Measurements from ENCODE around the gene LRP3.

The LRP3 gene

DNA sequence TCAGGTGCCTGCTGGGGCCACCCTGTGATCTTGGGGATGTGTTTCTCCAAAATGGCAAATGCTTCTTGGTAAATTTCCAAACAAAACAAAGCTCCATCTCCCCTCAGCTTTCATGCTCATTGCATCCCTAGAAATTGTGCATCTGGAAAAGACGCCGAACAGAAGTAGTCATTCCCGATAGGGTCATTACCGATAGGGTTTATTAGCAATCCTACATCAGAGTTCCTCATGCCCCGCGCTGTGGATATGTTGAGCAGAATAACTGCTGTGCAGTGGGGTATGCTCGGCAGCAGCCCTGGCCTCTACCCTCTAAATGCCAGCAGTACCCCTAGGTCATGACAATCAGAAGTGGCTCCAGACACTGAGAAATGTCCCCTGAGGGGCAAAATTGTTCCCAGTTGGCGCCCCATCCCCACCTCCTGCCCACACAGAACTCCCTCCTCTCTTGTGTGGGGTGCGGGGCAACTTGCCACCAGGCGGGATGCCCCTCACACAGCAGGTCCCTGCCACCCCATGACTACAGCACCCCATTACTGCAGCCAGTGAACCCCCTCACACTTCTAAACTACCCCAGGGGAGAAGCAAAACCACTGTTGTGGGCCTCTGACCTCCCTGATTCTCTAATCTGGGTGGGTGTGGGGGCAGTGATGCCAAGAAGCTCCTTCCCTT, 44.5 kb downstream of the LRP3 start:
- no peaks in the 10 kb centered on the region for H3K4me1 ChIP-seq (ENCODE audit: low read length)
- H3K4me3 ChIP-seq (ENCODE audit: low read length), result no peak overlapping the region
- no peaks in the 10 kb centered on the region for H3F3A ChIP-seq (ENCODE audit: insufficient read depth, low read length)
- no peaks in the 10 kb centered on the region for H3K79me2 ChIP-seq (ENCODE audit: low read length)
- H3K4me2 ChIP-seq (ENCODE audit: low read depth, low read length), result no peak overlapping the region
- H2AFZ ChIP-seq (ENCODE audit: low read length), result no peak overlapping the region
- DNase-seq, result no peak
- no peaks in the 10 kb centered on the region for H4K20me1 ChIP-seq (ENCODE audit: insufficient read depth, low read length)
- TF ChIP-seq EZH2phosphoT487 (IDR thresholded peaks at IDR 0.05; ENCODE audit: low read length) (no peak), EZH2 (optimal IDR thresholded peaks at IDR 0.05; ENCODE audit: low read depth, low read length) (no peak)
- TF ChIP-seq, protein P1, sequence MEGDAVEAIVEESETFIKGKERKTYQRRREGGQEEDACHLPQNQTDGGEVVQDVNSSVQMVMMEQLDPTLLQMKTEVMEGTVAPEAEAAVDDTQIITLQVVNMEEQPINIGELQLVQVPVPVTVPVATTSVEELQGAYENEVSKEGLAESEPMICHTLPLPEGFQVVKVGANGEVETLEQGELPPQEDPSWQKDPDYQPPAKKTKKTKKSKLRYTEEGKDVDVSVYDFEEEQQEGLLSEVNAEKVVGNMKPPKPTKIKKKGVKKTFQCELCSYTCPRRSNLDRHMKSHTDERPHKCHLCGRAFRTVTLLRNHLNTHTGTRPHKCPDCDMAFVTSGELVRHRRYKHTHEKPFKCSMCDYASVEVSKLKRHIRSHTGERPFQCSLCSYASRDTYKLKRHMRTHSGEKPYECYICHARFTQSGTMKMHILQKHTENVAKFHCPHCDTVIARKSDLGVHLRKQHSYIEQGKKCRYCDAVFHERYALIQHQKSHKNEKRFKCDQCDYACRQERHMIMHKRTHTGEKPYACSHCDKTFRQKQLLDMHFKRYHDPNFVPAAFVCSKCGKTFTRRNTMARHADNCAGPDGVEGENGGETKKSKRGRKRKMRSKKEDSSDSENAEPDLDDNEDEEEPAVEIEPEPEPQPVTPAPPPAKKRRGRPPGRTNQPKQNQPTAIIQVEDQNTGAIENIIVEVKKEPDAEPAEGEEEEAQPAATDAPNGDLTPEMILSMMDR (IDR thresholded peaks at IDR 0.05; ENCODE audit: low read length), result no peak
- H3K27me3 ChIP-seq (replicated peaks; ENCODE audit: insufficient read depth, low read length), result peaks cover 62% of the 10 kb centered on the region
- H3K9me2 ChIP-seq (replicated peaks; ENCODE audit: insufficient read depth, low read length), result no peaks in the 10 kb centered on the region
- no peaks in the 10 kb centered on the region for H3K36me3 ChIP-seq (replicated peaks; ENCODE audit: insufficient read depth, low read length)
- H3K9ac ChIP-seq (ENCODE audit: low read length), result no peak overlapping the region
- H3K9me3 ChIP-seq (replicated peaks; ENCODE audit: insufficient read depth, low read length), result no peaks in the 10 kb centered on the region
- no peak overlapping the region for H3K27ac ChIP-seq (ENCODE audit: low read length)

DNA sequence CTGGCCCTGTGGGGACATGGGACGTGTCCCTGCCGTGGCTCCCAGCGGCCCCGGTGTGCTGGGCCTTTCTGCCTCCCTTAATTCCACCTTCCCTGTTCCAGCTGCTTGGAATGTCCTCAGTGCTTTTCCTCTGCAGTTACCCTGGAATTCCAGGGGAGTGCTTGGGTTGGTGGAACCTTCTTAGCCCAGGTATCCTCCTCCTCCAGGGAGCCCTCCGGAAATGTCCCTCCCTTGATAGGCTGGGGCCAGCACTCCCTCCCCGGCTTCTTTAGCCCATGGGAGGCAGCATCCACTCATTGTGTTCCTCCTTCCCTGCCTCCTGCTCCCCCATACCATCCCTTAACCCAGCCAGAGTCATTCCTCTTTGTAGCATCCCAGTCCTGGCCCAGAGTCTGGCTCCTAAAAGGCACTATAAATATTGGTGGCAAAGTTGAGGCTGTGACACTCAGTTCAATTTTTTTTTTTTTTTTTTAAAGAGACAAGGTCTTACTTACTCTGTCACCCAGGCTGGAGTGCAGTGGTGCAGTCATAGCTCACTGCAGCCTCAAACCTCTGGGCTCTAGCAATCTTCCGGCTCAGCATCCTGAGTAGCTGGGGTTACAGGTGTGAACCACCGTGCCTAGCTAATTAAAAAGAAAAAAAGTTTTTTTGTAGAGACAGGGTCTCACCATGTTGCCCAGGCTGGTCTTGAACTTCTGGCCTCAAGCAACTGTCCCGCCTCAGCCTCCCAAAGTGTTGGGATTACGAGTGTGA, 45.3 kb downstream of the LRP3 start:
- H3K9me3 ChIP-seq (replicated peaks; ENCODE audit: insufficient read depth, low read length), result no peaks in the 10 kb centered on the region
- peaks cover 62% of the 10 kb centered on the region for H3K27me3 ChIP-seq (replicated peaks; ENCODE audit: insufficient read depth, low read length)
- no peaks in the 10 kb centered on the region for H3K36me3 ChIP-seq (replicated peaks; ENCODE audit: insufficient read depth, low read length)
- DNase-seq, result no peak
- H2AFZ ChIP-seq (ENCODE audit: low read length), result no peak overlapping the region
- H3K27ac ChIP-seq (ENCODE audit: low read length), result no peak overlapping the region
- no peak overlapping the region for H3K4me3 ChIP-seq (ENCODE audit: low read length)
- no peaks in the 10 kb centered on the region for H3F3A ChIP-seq (ENCODE audit: insufficient read depth, low read length)
- TF ChIP-seq EZH2phosphoT487 (IDR thresholded peaks at IDR 0.05; ENCODE audit: low read length), result no peak
- no peak for TF ChIP-seq EZH2 (optimal IDR thresholded peaks at IDR 0.05; ENCODE audit: low read depth, low read length)
- TF ChIP-seq, protein P1 (IDR thresholded peaks at IDR 0.05; ENCODE audit: low read length), result no peak
- H3K9me2 ChIP-seq (replicated peaks; ENCODE audit: insufficient read depth, low read length), result no peaks in the 10 kb centered on the region
- H3K4me1 ChIP-seq (ENCODE audit: low read length), result no peaks in the 10 kb centered on the region
- H3K9ac ChIP-seq (ENCODE audit: low read length), result no peak overlapping the region
- no peaks in the 10 kb centered on the region for H3K79me2 ChIP-seq (ENCODE audit: low read length)
- H3K4me2 ChIP-seq (ENCODE audit: low read depth, low read length), result no peak overlapping the region
- H4K20me1 ChIP-seq (ENCODE audit: insufficient read depth, low read length), result no peaks in the 10 kb centered on the region

DNA sequence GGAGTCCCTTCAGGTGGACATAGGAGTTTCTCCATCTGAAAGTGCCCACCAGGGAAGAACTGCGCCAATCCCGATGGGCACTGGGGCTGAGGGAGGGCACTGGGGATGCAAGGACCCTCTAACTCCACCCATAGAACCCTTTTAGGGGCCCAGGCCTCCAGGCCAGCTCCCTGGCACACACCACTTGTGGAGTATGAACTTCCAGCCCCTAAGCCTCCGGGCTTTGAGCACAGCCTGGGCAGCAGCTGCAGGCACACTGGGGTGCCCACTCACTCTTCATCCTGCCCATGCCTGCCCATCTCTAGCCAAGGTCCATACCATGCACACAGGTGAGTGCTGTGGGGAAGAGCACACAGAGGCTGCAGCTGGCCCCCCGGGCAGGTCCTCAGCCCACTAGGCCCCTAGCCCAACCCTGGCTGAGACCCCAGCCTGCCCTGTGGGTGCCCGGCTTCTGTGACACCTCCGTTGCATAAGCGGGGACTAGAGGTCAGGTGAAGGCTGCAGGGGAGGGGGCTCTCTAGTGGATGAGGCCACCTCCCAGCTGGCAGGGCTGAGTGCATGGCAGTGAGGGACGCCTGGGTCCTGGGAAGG, 46.1 kb downstream of the LRP3 start:
- H3K9ac ChIP-seq (ENCODE audit: low read length), result no peak overlapping the region
- no peak for DNase-seq
- TF ChIP-seq EZH2phosphoT487 (IDR thresholded peaks at IDR 0.05; ENCODE audit: low read length) (no peak), EZH2 (optimal IDR thresholded peaks at IDR 0.05; ENCODE audit: low read depth, low read length) (no peak)
- TF ChIP-seq, protein P1 (IDR thresholded peaks at IDR 0.05; ENCODE audit: low read length), result no peak

More for the DNA sequence above, 46.1 kb downstream of the LRP3 start:
- no peaks in the 10 kb centered on the region for H3K9me2 ChIP-seq (replicated peaks; ENCODE audit: insufficient read depth, low read length)
- no peak overlapping the region for H3K27ac ChIP-seq (ENCODE audit: low read length)
- H3K9me3 ChIP-seq (replicated peaks; ENCODE audit: insufficient read depth, low read length), result no peaks in the 10 kb centered on the region
- no peaks in the 10 kb centered on the region for H3K36me3 ChIP-seq (replicated peaks; ENCODE audit: insufficient read depth, low read length)
- no peaks in the 10 kb centered on the region for H3K79me2 ChIP-seq (ENCODE audit: low read length)
- no peaks in the 10 kb centered on the region for H3F3A ChIP-seq (ENCODE audit: insufficient read depth, low read length)
- no peaks in the 10 kb centered on the region for H3K4me1 ChIP-seq (ENCODE audit: low read length)
- no peak overlapping the region for H3K4me2 ChIP-seq (ENCODE audit: low read depth, low read length)
- H2AFZ ChIP-seq (ENCODE audit: low read length), result no peak overlapping the region
- H3K27me3 ChIP-seq (replicated peaks; ENCODE audit: insufficient read depth, low read length), result peaks cover 57% of the 10 kb centered on the region
- no peak overlapping the region for H3K4me3 ChIP-seq (ENCODE audit: low read length)
- no peaks in the 10 kb centered on the region for H4K20me1 ChIP-seq (ENCODE audit: insufficient read depth, low read length)

Measured in MM.1S (cell line).